Upper lobe of left lung (tissue), 4 donors: ENCODE results near the gene TAF1A.

Experiments
- CTCF ChIP-seq, 6 experiments: fragments of 450-650 bp in 4 of 6; fragments of 200-600 bp in 2 of 6; sonication (generic) in 2 of 6; IDR thresholded peaks; one replicate each; pipeline ENCODE4 v1.5.1; 2016 to 2019; ENCODE audit warnings: antibody characterized with exemption in 6 of 6
- EP300 ChIP-seq, 4 donors: sonication (generic); formaldehyde crosslinking; IDR thresholded peaks; one replicate each; pipeline ENCODE4 v1.5.1; 2017; ENCODE audit warnings: antibody characterized with exemption in 4 of 4, control low read depth in 2 of 4
- POLR2A ChIP-seq, 4 donors: fragments of 450-650 bp; IDR thresholded peaks; one replicate each; pipeline ENCODE4 v1.5.1; 2016 to 2017; ENCODE audit warnings: antibody characterized with exemption in 4 of 4, mild to moderate bottlenecking in 2 of 4
- POLR2AphosphoS5 ChIP-seq, 2 donors: sonication (generic); formaldehyde crosslinking; IDR thresholded peaks; one replicate each; pipeline ENCODE4 v1.5.1; 2017; ENCODE audit warnings: antibody characterized with exemption in 2 of 2

DNA sequence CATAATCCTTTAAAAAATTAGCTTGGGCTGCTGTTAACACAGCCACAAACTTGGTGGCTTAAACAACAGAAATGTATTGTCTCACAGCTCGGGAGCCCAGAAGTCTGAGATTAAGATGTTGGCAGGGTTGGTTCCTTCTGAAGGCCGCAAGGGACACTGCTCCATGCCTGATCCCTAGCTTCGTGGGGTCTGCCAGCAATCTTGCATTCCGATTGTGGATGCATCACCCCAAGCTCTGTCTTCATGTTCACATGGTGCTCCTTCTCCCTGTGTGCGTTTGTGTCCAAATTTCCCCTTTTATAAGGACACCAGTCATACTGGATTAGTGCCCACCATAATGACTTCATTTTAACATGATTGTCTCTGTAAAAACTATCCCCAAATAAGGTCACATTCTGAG is 36.9 kb downstream of the TAF1A start:
- TF ChIP-seq CTCF (IDR thresholded peaks at IDR 0.05) (no peak), POLR2A (IDR thresholded peaks at IDR 0.05) (no peak), EP300 (IDR thresholded peaks at IDR 0.05) (no peak), POLR2AphosphoS5 (IDR thresholded peaks at IDR 0.05) (no peak)
